Measurements from ENCODE around the gene MRPS18A. TPM values are rescaled to one million over a fixed set of nuclear protein-coding genes. Genes with fewer than 3 reads are reported as not detected.

The MRPS18A gene
- total and polyA plus RNA-seq, 2 of the 13 experiments (the other 11 are each of a cell fraction or from before 2014, with no cell fraction given) = 87.8 to 89.1 TPM

GRCh38 chr6:43723737-43724295, 36.2 kb upstream of the MRPS18A start (continued):
- TF ChIP-seq GMEB1 (CRISPR knock-in tag; IDR thresholded peaks at IDR 0.05; ENCODE audit: borderline replicate concordance) = no peak
- no peak for TF ChIP-seq TARDBP (CRISPR knock-in tag; IDR thresholded peaks at IDR 0.05)
- no peak for TF ChIP-seq ZNF10 (CRISPR knock-in tag; IDR thresholded peaks at IDR 0.05; ENCODE audit: borderline replicate concordance, low read depth)
- TF ChIP-seq ZNF713 (CRISPR knock-in tag; IDR thresholded peaks at IDR 0.05) = no peak
- no peak for TF ChIP-seq ATF3 (CRISPR knock-in tag; IDR thresholded peaks at IDR 0.05)
- TF ChIP-seq E2F2 (CRISPR knock-in tag; IDR thresholded peaks at IDR 0.05; ENCODE audit: borderline replicate concordance) = no peak
- TF ChIP-seq JUNB (CRISPR knock-in tag; IDR thresholded peaks at IDR 0.05; ENCODE audit: borderline replicate concordance) = no peak
- TF ChIP-seq ZNF225 (CRISPR knock-in tag; IDR thresholded peaks at IDR 0.05) = no peak
- TF ChIP-seq PRMT3 (CRISPR knock-in tag; IDR thresholded peaks at IDR 0.05; ENCODE audit: borderline replicate concordance, low read depth) = 0 out of 2 replicates have a peak, but pooled peaks have one; percentile 32
- peak; percentile 36; the same call in 1 of the 2 replicates for TF ChIP-seq SOX5 (CRISPR knock-in tag; IDR thresholded peaks at IDR 0.05; ENCODE audit: borderline replicate concordance)
- no peak for TF ChIP-seq RFX1 (IDR thresholded peaks at IDR 0.05)
- no peak for TF ChIP-seq SOX13 (IDR thresholded peaks at IDR 0.05)
- TF ChIP-seq SOX13 (CRISPR knock-in tag; conservative IDR thresholded peaks at IDR 0.05 in 1 of 2, IDR thresholded peaks at IDR 0.05 in 1 of 2) = peak in 1 of 2 experiments; percentile 29; a peak in 1 of 4 replicates
- TF ChIP-seq SALL1 (CRISPR knock-in tag; IDR thresholded peaks at IDR 0.05) = peak; percentile 54; the same call in 1 of the 2 replicates
- no peak for TF ChIP-seq SIX1 (CRISPR knock-in tag; IDR thresholded peaks at IDR 0.05; ENCODE audit: borderline replicate concordance)
- no peak for TF ChIP-seq ZNF143 (CRISPR knock-in tag; IDR thresholded peaks at IDR 0.05)
- no peak for TF ChIP-seq ATAD3A (CRISPR knock-in tag; IDR thresholded peaks at IDR 0.05)
- TF ChIP-seq CREB1 (IDR thresholded peaks at IDR 0.05) = no peak
- TF ChIP-seq CREB1 (CRISPR knock-in tag; IDR thresholded peaks at IDR 0.05) = no peak
- no peak for TF ChIP-seq GABPA (IDR thresholded peaks at IDR 0.05; ENCODE audit: low read depth, low read length)
- no peak for TF ChIP-seq GABPA (CRISPR knock-in tag; IDR thresholded peaks at IDR 0.05; ENCODE audit: low read depth)
- TF ChIP-seq SALL2 (CRISPR knock-in tag; IDR thresholded peaks at IDR 0.05) = no peak
- no peak for TF ChIP-seq ZNF142 (CRISPR knock-in tag; IDR thresholded peaks at IDR 0.05)

All from HepG2 (cell line).